PC-9 (cell line): ENCODE measurements around the gene C1orf21. TPM values are rescaled to one million over a fixed set of nuclear protein-coding genes. Genes with fewer than 3 reads are reported as not detected.
"Not testable (repeated sequence)": the region's sequence is repeated elsewhere in the genome, so short reads cannot be mapped to it uniquely, and the experiment has no call there.

Source experiments
- BruUV-seq: library from RNA; stranded (reverse); fragments of 400-500 nt; replicated peaks from 2 replicates; lab custom pipeline; 2021; lab: Mats Ljungman, UMichigan
- CTCF ChIA-PET: fragments of 300-600 bp; sonication (Branson Sonifier 250); formaldehyde crosslinking; loops from one replicate; lab custom pipeline; 2022; ENCODE audit warnings: antibody characterized with exemption; lab: Charles Lee
- POLR2A ChIA-PET: fragments of 300-600 bp; sonication (Branson Sonifier 250); formaldehyde crosslinking; loops from one replicate; lab custom pipeline; 2022; ENCODE audit warnings: antibody characterized with exemption; ENCODE audit not compliant: unreplicated experiment; lab: Charles Lee
- DNase-seq, 2 experiments: peaks; one replicate each; pipeline versions ENCODE4 v3.0.0 to v3.0.0-alpha.2; 2015 to 2022; ENCODE audit warnings: mixed read lengths in 1 of 2
- H2AFZ ChIP-seq: fragments of 200-600 bp; sonication (generic); 2 replicates; pipeline ENCODE4 v1.8.1; 2017; ENCODE audit warnings: antibody characterized with exemption
- H3F3A ChIP-seq: fragments of 200-600 bp; sonication (generic); 2 replicates; pipeline ENCODE4 v1.8.1; 2017; ENCODE audit warnings: antibody characterized with exemption, mild to moderate bottlenecking, low read depth; ENCODE audit not compliant: insufficient read depth
- H3K27ac ChIP-seq: fragments of 200-600 bp; sonication (generic); 2 replicates; pipeline ENCODE4 v1.6.1; 2016; ENCODE audit warnings: mixed run types
- H3K27me3 ChIP-seq: fragments of 200-600 bp; sonication (generic); 2 replicates; pipeline ENCODE4 v1.6.1; 2016; ENCODE audit warnings: low read depth, mixed run types; ENCODE audit not compliant: insufficient read depth
- H3K36me3 ChIP-seq: fragments of 200-600 bp; sonication (generic); 2 replicates; pipeline ENCODE4 v1.6.1; 2016; ENCODE audit warnings: low read depth, mixed run types
- H3K4me1 ChIP-seq: fragments of 200-600 bp; sonication (generic); replicated peaks from 2 replicates; pipeline ENCODE4 v1.6.1; 2016; ENCODE audit warnings: mixed run types; ENCODE audit not compliant: insufficient read depth
- H3K4me2 ChIP-seq: fragments of 200-600 bp; sonication (generic); 2 replicates; pipeline ENCODE4 v1.6.1; 2017; ENCODE audit warnings: mixed run types
- H3K4me3 ChIP-seq: fragments of 200-600 bp; sonication (generic); 2 replicates; pipeline ENCODE4 v1.6.1; 2016; ENCODE audit warnings: mixed run types
- H3K79me2 ChIP-seq: fragments of 200-600 bp; sonication (generic); 2 replicates; pipeline ENCODE4 v1.6.1; 2017; ENCODE audit warnings: low read depth, mixed run types
- H3K9me2 ChIP-seq: fragments of 200-600 bp; sonication (generic); 2 replicates; pipeline ENCODE4 v1.8.1; 2017; ENCODE audit warnings: mild to moderate bottlenecking; ENCODE audit not compliant: insufficient read depth
- H3K9me3 ChIP-seq: fragments of 200-600 bp; sonication (generic); 2 replicates; pipeline ENCODE4 v1.8.1; 2016; ENCODE audit warnings: low read depth; ENCODE audit not compliant: insufficient read depth
- H4K20me1 ChIP-seq: fragments of 200-600 bp; sonication (generic); 2 replicates; pipeline ENCODE4 v1.8.1; 2017; ENCODE audit not compliant: insufficient read depth
- CTCF ChIP-seq: fragments of 200-600 bp; sonication (generic); conservative IDR thresholded peaks from 2 replicates; pipeline ENCODE4 v1.6.1; 2017; ENCODE audit warnings: mixed run types, antibody characterized with exemption, mild to moderate bottlenecking, moderate library complexity
- EZH2 ChIP-seq: fragments of 200-600 bp; sonication (generic); IDR thresholded peaks from 2 replicates; pipeline ENCODE4 v1.8.0; 2017; ENCODE audit warnings: antibody characterized with exemption, low read depth
- intact Hi-C: fragments of 100-400 bp; cut with micrococcal nuclease; formaldehyde crosslinking; loops from one replicate; pipeline ENCODE4 v1.10.0; 2022; ENCODE audit not compliant: unreplicated experiment
- total RNA-seq: library from RNA; stranded (reverse); gene quantifications from 2 replicates; pipeline ENCODE4 v1.2.3, GENCODE V29; 2021

C1orf21 gene
- total RNA-seq, 1 experiment from 2014 or later = 13.8 TPM

- Histone ChIP-seq H3K4me2 (no peak overlapping the region), H3K4me1 (no peaks in the 10 kb centered on the region), H3K9me3 (no peaks in the 10 kb centered on the region), H3K9me2 (no peaks in the 10 kb centered on the region), H3K36me3 (no peaks in the 10 kb centered on the region), H4K20me1 (no peaks in the 10 kb centered on the region), H3K79me2 (no peaks in the 10 kb centered on the region), H2AFZ (no peak overlapping the region), H3K27me3 (no peaks in the 10 kb centered on the region), H3F3A (no peaks in the 10 kb centered on the region), H3K4me3 (no peak overlapping the region), H3K27ac (no peak overlapping the region)
- CTCF ChIA-PET = no interaction called here
- TF ChIP-seq EZH2 (no peak), CTCF (no peak)
- POLR2A ChIA-PET = no interaction called here
- intact Hi-C loops = no loop called here
- DNase-seq = no peak
- no TSS peak for BruUV-seq
Observed at GRCh38 chr1:184610876-184611595, 224.2 kb downstream of the C1orf21 start.

- H3K79me2 ChIP-seq, CTCF ChIA-PET, H3K27ac ChIP-seq, H3K4me2 ChIP-seq, H4K20me1 ChIP-seq, BruUV-seq, H3K36me3 ChIP-seq, H3K27me3 ChIP-seq, H3K4me3 ChIP-seq, H3F3A ChIP-seq, H3K9me2 ChIP-seq, H3K9me3 ChIP-seq, intact Hi-C loops, POLR2A ChIA-PET, H3K4me1 ChIP-seq: not testable (repeated sequence)
- peak in 1 of 2 experiments; percentile 55 for DNase-seq
- peak overlapping the region; percentile 19; the same call in 1 of the 2 replicates for H2AFZ ChIP-seq
Observed at GRCh38 chr1:184612229-184612628, 225.4 kb downstream of the C1orf21 start.

DNA sequence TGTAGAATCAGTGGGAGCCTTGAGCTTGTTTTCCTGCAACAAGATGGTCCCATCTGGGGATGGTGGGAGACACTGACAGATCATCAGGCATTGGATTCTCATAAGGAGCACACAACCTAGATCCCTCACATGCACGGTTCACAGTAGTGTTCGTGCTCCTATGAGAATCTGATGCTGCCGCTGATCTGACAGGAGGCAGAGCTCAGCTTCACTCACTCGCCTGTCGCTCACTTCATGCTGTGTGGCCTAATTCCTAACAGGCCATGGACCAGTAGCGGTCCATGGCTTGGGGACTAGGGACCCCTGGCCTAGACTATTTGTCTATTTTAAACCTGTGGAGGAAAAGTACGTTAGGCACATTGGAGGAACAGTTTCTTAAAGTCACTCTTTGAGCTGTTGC is 227.8 kb downstream of the C1orf21 start:
- intact Hi-C loops = no loop called here
- no peak overlapping the region for H3K27ac ChIP-seq
- ChIA-PET CTCF (no interaction called here), POLR2A (interaction anchor here (0.6 kb wide), 1 partner anchor 1136 kb away, joined by 6 read pairs; no protein-coding TSS in a partner anchor)
- no peaks in the 10 kb centered on the region for H3K36me3 ChIP-seq
- DNase-seq = no peak
- BruUV-seq = no TSS peak
- no peak overlapping the region for H2AFZ ChIP-seq
- H3K4me3 ChIP-seq = no peak overlapping the region
- H3K79me2 ChIP-seq = no peaks in the 10 kb centered on the region
- H3K27me3 ChIP-seq = no peaks in the 10 kb centered on the region
- no peaks in the 10 kb centered on the region for H3F3A ChIP-seq
- no peaks in the 10 kb centered on the region for H3K4me1 ChIP-seq
- H4K20me1 ChIP-seq = no peaks in the 10 kb centered on the region
- no peaks in the 10 kb centered on the region for H3K9me2 ChIP-seq
- no peaks in the 10 kb centered on the region; the same call in 1 of the 2 replicates for H3K9me3 ChIP-seq
- H3K4me2 ChIP-seq = no peak overlapping the region
- no peak for TF ChIP-seq EZH2
- TF ChIP-seq CTCF = no peak
